ENCODE data around the gene CCNA2.

DNA sequence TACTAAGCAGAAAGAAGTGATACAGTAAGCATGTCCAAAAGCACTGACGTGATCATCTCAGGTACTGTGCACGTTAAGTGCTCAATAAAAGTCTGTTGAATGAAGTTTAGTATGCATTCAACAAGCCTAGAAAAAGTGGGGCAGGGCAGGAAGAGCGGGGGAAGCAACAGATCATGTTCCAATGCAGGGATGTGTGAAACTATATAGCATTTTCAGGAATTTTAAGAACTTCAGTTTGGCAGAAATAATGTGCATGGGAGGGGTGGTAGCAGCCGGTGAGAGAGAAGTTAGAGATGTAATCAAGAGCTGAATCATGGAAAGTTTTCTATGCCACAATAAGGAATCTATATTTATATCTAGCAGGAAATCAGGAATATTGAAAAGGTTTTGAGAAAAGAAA is 19.2 kb upstream of the CCNA2 start:
- TF ChIP-seq, protein P1, sequence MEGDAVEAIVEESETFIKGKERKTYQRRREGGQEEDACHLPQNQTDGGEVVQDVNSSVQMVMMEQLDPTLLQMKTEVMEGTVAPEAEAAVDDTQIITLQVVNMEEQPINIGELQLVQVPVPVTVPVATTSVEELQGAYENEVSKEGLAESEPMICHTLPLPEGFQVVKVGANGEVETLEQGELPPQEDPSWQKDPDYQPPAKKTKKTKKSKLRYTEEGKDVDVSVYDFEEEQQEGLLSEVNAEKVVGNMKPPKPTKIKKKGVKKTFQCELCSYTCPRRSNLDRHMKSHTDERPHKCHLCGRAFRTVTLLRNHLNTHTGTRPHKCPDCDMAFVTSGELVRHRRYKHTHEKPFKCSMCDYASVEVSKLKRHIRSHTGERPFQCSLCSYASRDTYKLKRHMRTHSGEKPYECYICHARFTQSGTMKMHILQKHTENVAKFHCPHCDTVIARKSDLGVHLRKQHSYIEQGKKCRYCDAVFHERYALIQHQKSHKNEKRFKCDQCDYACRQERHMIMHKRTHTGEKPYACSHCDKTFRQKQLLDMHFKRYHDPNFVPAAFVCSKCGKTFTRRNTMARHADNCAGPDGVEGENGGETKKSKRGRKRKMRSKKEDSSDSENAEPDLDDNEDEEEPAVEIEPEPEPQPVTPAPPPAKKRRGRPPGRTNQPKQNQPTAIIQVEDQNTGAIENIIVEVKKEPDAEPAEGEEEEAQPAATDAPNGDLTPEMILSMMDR (IDR thresholded peaks at IDR 0.05; ENCODE audit: extremely low read depth in 1 of 2, insufficient read depth in 1 of 2, low read depth in 1 of 2, low read length in 2 of 2) = no peak
- TF ChIP-seq POLR2A (IDR thresholded peaks at IDR 0.05; ENCODE audit: low read depth, low read length) = no peak
- TF ChIP-seq, protein P2, sequence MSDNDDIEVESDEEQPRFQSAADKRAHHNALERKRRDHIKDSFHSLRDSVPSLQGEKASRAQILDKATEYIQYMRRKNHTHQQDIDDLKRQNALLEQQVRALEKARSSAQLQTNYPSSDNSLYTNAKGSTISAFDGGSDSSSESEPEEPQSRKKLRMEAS (IDR thresholded peaks at IDR 0.05; ENCODE audit: insufficient read depth, insufficient read length) = no peak
- no peak for TF ChIP-seq POLR2AphosphoS5 (IDR thresholded peaks at IDR 0.05; ENCODE audit: insufficient read depth, low read depth, low read length)

Measured in endothelial cell of umbilical vein (primary cell).